ENCODE measurements around the gene CNGB1. TPM values are rescaled to one million over a fixed set of nuclear protein-coding genes. Genes with fewer than 3 reads are reported as not detected.

Gene CNGB1
- total and polyA plus RNA-seq, 2 experiments from 2014 or later: not detected

DNA sequence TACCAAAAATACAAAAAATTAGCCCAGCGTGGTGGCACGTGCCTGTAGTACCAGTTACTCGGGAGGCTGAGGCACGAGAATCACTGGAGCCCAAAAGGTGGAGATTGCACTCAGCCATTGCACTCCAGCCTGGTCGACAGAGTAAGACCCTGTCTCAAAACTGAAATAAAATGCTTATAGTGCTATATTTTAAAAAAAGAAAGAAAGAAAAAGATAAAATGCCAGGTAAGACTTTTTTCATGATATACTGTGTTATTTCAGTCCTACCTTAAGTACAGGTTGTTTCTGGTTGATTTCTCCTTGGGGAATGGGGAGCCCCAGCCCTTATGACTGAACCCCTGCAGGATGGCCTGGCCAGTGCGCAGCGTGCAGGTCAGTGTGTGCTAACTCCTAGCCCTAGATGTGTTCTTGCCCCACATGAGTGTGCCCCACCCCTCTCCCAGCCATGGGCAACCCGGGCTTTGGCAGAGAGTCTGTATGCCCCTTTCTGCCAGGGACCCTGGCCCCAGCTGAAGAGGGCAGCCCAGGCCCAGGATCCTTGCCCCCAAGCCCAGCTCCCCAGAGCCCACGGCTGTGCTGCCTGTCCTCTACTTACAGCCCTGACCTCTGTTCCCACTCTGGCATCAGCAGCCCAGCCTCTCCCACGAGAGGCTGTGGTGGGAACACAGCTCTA, 1.3 kb downstream of the CNGB1 start:
- no peak overlapping the region for H3K27ac ChIP-seq
- no peak for DNase-seq (ENCODE audit: low read depth in 1 of 2, low spot score in 1 of 2)
- no peaks in the 10 kb centered on the region for H3K9me3 ChIP-seq (ENCODE audit: low read depth)
- H3K4me3 ChIP-seq: no peak overlapping the region
- no peaks in the 10 kb centered on the region for H3K36me3 ChIP-seq
- H3K27me3 ChIP-seq: no peaks in the 10 kb centered on the region
- H3K4me1 ChIP-seq (ENCODE audit: low read depth): no peaks in the 10 kb centered on the region
- no peak for TF ChIP-seq CTCF (IDR thresholded peaks at IDR 0.05; ENCODE audit: low read depth, low read length)

DNA sequence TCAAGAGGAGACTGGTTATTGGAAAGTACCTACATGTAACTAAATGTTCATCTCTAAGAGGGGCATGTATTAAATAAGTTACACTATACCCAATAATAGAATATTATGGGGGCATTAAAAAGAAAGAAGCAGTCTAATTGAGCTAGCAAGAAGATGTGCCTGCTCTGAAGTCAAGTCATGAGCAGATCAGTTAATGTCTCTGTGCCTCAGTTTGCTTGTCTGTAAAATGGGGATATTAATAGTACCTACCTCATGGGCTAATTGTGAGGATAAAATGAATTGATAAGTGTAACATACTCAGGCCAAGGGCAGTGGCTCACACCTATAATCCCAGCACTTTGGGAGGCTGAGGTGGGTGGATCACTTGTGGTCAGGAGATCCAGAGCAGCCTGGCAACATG, 3.0 kb downstream of the CNGB1 start:
- Histone ChIP-seq H3K36me3 (no peaks in the 10 kb centered on the region), H3K4me3 (no peak overlapping the region), H3K9me3 (ENCODE audit: low read depth) (no peaks in the 10 kb centered on the region), H3K27me3 (no peaks in the 10 kb centered on the region), H3K4me1 (ENCODE audit: low read depth) (no peaks in the 10 kb centered on the region), H3K27ac (no peak overlapping the region)
- no peak for DNase-seq (ENCODE audit: low read depth in 1 of 2, low spot score in 1 of 2)
- no peak for TF ChIP-seq CTCF (IDR thresholded peaks at IDR 0.05; ENCODE audit: low read depth, low read length)

- no peak for TF ChIP-seq CTCF (IDR thresholded peaks at IDR 0.05; ENCODE audit: low read depth, low read length)
- Histone ChIP-seq H3K27ac (no peak overlapping the region), H3K36me3 (no peaks in the 10 kb centered on the region), H3K4me3 (no peak overlapping the region), H3K9me3 (ENCODE audit: low read depth) (no peaks in the 10 kb centered on the region), H3K27me3 (no peaks in the 10 kb centered on the region), H3K4me1 (ENCODE audit: low read depth) (no peaks in the 10 kb centered on the region)
- no peak for DNase-seq (ENCODE audit: low read depth in 1 of 2, low spot score in 1 of 2)
Observed at GRCh38 chr16:57966986-57967385, 3.9 kb downstream of the CNGB1 start.

DNA sequence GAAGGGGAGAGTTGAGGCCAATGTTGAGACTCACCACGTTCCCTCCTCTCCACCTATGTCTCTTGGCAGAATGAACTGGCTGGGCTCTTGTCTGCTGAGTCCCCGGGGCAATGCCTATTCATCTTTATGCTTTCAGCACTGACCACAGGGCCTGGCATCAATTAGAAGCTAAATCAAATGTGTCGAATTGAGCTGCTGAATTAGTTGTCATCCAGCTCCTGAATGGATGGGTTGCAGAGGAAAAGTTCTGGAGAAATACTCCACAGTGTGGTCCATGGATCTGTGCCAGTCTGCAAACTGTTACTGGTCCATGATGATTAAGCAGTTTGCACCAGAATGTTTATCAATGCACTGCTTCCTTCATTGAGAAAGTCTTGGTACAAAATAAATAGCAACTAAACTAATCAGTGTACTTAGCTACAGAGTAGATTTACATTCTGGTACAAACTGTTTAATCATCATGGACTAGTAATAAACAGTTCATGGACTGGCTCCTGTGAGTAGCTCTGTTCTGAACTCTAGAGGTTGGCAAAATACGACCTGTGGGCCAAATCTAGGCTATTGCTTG, 4.6 kb downstream of the CNGB1 start:
- Histone ChIP-seq H3K27me3 (no peaks in the 10 kb centered on the region), H3K4me1 (ENCODE audit: low read depth) (no peaks in the 10 kb centered on the region), H3K9me3 (ENCODE audit: low read depth) (no peaks in the 10 kb centered on the region), H3K27ac (no peak overlapping the region), H3K36me3 (no peaks in the 10 kb centered on the region), H3K4me3 (no peak overlapping the region)
- peak in 1 of 2 donors; percentile 50 for DNase-seq (ENCODE audit: low read depth in 1 of 2, low spot score in 1 of 2)
- no peak for TF ChIP-seq CTCF (IDR thresholded peaks at IDR 0.05; ENCODE audit: low read depth, low read length)

- no peaks in the 10 kb centered on the region for H3K9me3 ChIP-seq (ENCODE audit: low read depth)
- H3K4me1 ChIP-seq (ENCODE audit: low read depth): no peaks in the 10 kb centered on the region
- H3K27me3 ChIP-seq: no peaks in the 10 kb centered on the region
- H3K4me3 ChIP-seq: no peak overlapping the region
- TF ChIP-seq CTCF (IDR thresholded peaks at IDR 0.05; ENCODE audit: low read depth, low read length): no peak
- DNase-seq (ENCODE audit: low read depth in 1 of 2, low spot score in 1 of 2): no peak
- no peak overlapping the region for H3K27ac ChIP-seq
- H3K36me3 ChIP-seq: no peaks in the 10 kb centered on the region
Observed at GRCh38 chr16:57964157-57964700, 6.7 kb downstream of the CNGB1 start.
